BE2C (cell line): ENCODE results near the gene SOX21.

Experiments
- DNase-seq: peaks from one replicate; pipeline ENCODE4 v3.0.0-alpha.2; 2020
- H3K27me3 ChIP-seq: fragments of 250-450 bp; sonication (Bioruptor Pico); 2 replicates; pipeline ENCODE4 v1.5.1; 2020; ENCODE audit warnings: mild to moderate bottlenecking
- H3K36me3 ChIP-seq: fragments of 250-450 bp; sonication (Bioruptor Pico); 2 replicates; pipeline ENCODE4 v1.5.1; 2020; ENCODE audit warnings: mild to moderate bottlenecking
- H3K4me1 ChIP-seq: fragments of 250-450 bp; sonication (Bioruptor Pico); 2 replicates; pipeline ENCODE4 v1.5.1; 2020
- H3K4me3 ChIP-seq: 2 replicates; pipeline ENCODE4 v1.5.1; 2011; ENCODE audit warnings: low read depth, low read length
- H3K9me3 ChIP-seq: fragments of 250-450 bp; sonication (Bioruptor Pico); 2 replicates; pipeline ENCODE4 v1.5.1; 2020
- TF ChIP-seq, protein P1 (sequence below): IDR thresholded peaks from 2 replicates; pipeline ENCODE4 v1.5.1; 2012; ENCODE audit warnings: mild to moderate bottlenecking, low read depth, low read length

SOX21 gene

DNA sequence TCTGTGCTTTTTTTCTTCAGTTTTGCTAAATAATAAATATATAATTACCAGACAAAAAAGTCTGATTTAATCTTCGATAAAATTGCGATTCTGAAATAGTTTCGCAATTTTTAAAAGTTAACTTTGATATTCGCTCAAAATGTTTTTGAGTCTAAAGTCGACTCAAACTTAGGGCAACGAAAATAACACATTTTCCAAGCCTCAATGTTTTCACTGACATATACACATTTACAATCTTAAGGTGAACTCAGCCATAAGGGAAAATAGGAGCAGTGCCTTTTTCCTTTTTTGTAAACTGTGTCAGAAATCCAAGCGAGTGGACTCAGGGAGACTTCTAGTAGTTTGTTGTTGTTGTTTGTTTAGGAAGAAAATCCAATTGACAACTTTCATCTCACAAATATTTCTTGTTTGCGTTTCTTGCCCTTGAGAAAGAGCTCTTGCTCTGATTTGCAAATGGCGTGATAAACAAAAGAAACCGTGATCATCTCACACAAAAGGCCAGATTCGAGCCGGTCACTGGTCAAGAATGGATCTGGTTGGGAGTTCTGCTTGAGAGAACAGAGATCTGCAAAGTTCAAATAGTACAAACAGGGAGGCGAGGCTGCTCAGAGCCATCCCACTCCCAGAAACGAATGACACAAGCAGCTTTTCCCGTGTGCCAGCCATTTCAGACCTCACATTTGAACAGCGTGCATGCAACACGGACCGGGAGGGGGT lies 2.1 kb downstream of the SOX21 start:
- no peak overlapping the region for H3K4me3 ChIP-seq
- no peaks in the 10 kb centered on the region for H3K36me3 ChIP-seq
- DNase-seq = no peak
- no peaks in the 10 kb centered on the region for H3K9me3 ChIP-seq
- TF ChIP-seq, protein P1, sequence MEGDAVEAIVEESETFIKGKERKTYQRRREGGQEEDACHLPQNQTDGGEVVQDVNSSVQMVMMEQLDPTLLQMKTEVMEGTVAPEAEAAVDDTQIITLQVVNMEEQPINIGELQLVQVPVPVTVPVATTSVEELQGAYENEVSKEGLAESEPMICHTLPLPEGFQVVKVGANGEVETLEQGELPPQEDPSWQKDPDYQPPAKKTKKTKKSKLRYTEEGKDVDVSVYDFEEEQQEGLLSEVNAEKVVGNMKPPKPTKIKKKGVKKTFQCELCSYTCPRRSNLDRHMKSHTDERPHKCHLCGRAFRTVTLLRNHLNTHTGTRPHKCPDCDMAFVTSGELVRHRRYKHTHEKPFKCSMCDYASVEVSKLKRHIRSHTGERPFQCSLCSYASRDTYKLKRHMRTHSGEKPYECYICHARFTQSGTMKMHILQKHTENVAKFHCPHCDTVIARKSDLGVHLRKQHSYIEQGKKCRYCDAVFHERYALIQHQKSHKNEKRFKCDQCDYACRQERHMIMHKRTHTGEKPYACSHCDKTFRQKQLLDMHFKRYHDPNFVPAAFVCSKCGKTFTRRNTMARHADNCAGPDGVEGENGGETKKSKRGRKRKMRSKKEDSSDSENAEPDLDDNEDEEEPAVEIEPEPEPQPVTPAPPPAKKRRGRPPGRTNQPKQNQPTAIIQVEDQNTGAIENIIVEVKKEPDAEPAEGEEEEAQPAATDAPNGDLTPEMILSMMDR = no peak
- H3K27me3 ChIP-seq = peaks cover 99% of the 10 kb centered on the region
- peaks cover 3% of the 10 kb centered on the region; the same call in 1 of the 2 replicates for H3K4me1 ChIP-seq

DNA sequence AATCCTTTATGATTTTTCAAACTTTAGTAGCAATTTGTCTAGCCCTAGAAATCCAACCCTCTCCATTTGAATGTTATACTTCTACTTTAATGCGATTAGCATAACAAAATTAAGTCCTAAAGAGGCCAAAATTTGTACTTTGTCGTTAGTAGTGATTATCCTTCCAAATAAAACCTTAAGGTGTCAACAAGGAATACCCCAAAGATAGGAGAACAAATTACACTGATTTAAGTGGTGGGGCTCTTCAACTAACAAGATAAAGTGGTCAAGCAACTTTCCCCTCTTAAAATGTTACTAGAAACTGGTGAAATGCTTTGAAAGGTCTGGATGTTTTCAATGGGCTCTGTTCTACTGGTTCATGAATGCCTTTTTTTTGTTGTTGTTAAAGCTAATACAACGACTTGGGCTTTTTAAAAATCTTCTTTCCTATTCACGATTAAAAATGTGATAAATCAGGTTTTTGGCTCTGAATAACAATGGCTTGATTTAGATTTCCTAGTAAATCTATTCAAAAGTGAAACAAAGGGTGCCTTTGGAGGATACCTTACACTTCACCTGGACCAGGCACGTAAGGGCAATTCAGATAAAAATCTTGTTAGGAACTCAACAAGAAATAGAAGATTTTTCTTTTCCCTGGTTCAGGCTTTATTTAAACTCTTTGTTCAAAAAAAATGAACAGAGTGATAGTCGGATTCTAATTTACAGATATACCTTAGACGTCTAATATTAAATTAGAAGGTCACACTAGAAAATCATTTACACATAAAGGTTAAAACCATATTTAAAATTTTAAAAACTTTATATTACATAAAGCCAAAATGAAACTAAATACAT lies 3.1 kb downstream of the SOX21 start:
- TF ChIP-seq, protein P1 = no peak
- peaks cover 3% of the 10 kb centered on the region; the same call in 1 of the 2 replicates for H3K4me1 ChIP-seq
- H3K4me3 ChIP-seq = no peak overlapping the region
- H3K36me3 ChIP-seq = no peaks in the 10 kb centered on the region
- peaks cover 96% of the 10 kb centered on the region for H3K27me3 ChIP-seq
- no peaks in the 10 kb centered on the region for H3K9me3 ChIP-seq
- no peak for DNase-seq

DNA sequence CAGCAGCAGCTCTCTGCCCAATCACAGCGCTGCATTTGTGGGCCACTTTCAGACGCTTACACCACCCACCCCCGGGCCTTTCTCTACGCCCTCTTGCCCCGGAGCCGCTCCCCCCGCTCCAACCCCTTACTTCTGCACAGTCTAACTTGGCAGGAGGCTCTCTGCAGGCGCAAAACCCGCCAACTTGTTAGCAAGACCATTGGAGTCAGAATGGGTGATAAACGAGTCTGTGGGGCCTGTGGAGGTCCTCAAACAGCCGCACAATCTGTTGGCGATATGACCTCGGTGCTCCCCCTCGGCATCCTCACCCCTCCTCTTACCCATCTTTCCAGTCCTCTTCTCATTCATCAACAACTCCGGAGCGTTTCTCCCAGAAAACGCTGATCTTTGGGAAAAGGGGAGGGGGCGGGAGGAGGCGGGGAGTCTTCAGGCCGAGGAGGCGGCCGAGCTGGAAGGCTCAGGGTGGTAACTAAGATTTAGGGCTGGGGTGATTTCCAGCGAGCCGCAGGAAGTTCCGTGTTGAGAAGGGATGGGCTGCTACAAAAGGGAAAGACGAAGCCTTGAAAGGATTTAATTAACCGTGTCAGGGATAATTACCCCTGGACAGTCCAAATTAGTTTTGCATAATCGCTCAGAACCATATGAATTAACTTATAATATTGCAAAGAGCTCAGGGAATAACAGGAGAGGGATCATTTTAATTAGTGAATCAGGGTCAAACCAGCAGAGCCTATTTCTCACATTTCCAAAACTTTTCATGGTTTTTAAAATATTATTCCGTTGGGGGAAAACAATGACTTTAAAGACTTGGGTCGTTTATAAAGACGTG lies 4.1 kb downstream of the SOX21 start:
- Histone ChIP-seq H3K4me3 (no peak overlapping the region), H3K9me3 (no peaks in the 10 kb centered on the region), H3K4me1 (peaks cover 3% of the 10 kb centered on the region; the same call in 1 of the 2 replicates), H3K27me3 (peaks cover 96% of the 10 kb centered on the region), H3K36me3 (no peaks in the 10 kb centered on the region)
- TF ChIP-seq, protein P1 = no peak
- DNase-seq = no peak

DNA sequence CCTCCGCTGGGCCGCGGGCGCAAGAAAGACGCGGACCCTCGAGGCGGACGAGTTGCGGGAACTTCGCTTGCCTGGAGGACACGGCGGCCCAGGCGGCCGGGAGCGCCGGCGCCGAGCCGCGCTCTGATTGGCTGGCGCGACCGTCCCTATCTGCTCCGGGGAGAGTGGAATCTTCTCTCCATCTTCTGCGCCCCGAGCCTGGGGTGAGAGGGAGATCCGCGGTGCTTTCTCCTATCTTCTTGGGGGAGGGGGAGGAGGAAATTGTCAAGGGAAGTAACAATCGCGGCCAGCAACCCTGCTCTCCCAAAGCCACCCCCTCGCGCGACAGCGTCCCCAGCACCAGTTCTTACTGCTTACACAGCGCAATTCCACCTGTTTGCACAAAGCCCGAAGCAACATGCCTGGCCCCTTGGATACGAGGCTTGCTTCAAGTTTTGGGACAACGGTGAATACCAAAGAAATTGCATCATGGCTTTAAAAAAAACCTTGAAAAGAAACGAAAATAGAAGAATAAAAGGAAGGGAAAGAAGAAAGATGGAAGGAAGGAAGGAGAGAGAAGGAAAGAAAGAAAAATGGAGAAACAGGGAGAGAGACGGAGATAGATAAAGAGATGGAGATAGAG lies 4.8 kb downstream of the SOX21 start:
- Histone ChIP-seq H3K9me3 (no peaks in the 10 kb centered on the region), H3K27me3 (peaks cover 96% of the 10 kb centered on the region), H3K36me3 (no peaks in the 10 kb centered on the region), H3K4me3 (peak overlapping the region; percentile 4; the same call in 1 of the 2 replicates), H3K4me1 (peaks cover 3% of the 10 kb centered on the region; the same call in 1 of the 2 replicates)
- TF ChIP-seq, protein P1 = no peak
- peak; percentile 38 for DNase-seq

DNA sequence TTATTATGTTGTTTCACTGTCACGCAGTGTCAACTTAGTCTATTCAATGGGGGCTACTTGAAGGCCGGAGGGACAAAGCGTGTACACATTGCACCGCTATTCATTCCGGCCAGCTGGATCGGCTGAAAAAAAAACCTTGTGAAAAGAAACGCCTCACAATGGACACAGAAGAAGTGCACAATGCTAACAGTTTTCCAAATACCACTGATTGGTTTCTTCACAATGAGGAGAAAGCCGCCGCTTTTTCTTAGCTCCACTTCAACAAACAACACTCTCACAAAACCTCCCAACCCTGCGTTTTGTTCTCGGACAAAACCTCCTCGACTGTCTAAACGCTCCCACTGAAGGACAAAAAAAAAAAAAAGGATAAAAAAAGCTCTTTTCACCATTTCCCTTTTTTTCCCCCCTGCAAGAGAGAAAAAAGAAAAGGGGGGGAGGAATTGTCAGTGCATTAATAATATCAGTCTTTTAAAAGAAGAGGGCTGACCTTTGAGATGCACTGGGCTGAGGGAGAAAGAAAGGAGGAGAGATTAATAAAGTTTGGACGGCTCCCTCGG lies 5.4 kb downstream of the SOX21 start:
- Histone ChIP-seq H3K4me1 (peaks cover 3% of the 10 kb centered on the region; the same call in 1 of the 2 replicates), H3K36me3 (no peaks in the 10 kb centered on the region), H3K4me3 (no peak overlapping the region), H3K27me3 (peaks cover 96% of the 10 kb centered on the region), H3K9me3 (no peaks in the 10 kb centered on the region)
- TF ChIP-seq, protein P1 = no peak
- DNase-seq = no peak
